ENCODE measurements around the gene RACK1. TPM values are rescaled to one million over a fixed set of nuclear protein-coding genes. Genes with fewer than 3 reads are reported as not detected.
"Not testable (repeated sequence)": the region's sequence is repeated elsewhere in the genome, so short reads cannot be mapped to it uniquely, and the experiment has no call there.

The RACK1 gene
- total RNA-seq, 1 donor from 2014 or later: 2,136 TPM

GRCh38 chr5:181217111-181217802 lies 26.4 kb downstream of the RACK1 start:
- DNase-seq (ENCODE audit: extremely low read depth, low read depth, low spot score): no peak

GRCh38 chr5:181215997-181216989 lies 27.4 kb downstream of the RACK1 start:
- DNase-seq (ENCODE audit: extremely low read depth, low read depth, low spot score): no peak

DNA sequence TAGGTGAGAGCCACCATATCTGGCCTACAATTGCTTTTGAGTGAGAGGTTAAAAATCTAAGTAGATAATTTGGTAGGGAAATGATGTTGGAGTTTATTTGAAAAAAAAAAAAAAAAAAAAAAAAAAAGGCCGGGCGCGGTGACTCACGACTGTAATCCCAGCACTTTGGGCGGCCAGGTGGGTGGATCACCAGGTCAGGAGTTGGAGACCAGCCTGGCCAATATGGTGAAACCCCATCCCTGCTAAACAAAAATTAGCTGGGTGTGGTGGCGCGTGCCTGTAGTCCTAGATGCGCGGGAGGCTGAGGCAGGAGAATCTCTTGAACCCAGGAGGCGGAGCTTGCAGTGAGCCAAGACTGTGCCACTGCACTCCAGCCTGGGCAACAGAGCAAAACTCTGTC lies 29.5 kb downstream of the RACK1 start:
- DNase-seq (ENCODE audit: extremely low read depth, low read depth, low spot score): not testable (repeated sequence)

GRCh38 chr5:181212934-181213333 lies 30.8 kb downstream of the RACK1 start:
- DNase-seq (ENCODE audit: extremely low read depth, low read depth, low spot score): no peak

- no peak for DNase-seq (ENCODE audit: extremely low read depth, low read depth, low spot score)
These were observed 31.6 kb downstream of the RACK1 start for GRCh38 chr5:181212080-181212479.

GRCh38 chr5:181211208-181211607 lies 32.5 kb downstream of the RACK1 start:
- no peak for DNase-seq (ENCODE audit: extremely low read depth, low read depth, low spot score)

- not testable (repeated sequence) for DNase-seq (ENCODE audit: extremely low read depth, low read depth, low spot score)
These were observed 33.0 kb downstream of the RACK1 start for GRCh38 chr5:181210698-181211097.

DNA sequence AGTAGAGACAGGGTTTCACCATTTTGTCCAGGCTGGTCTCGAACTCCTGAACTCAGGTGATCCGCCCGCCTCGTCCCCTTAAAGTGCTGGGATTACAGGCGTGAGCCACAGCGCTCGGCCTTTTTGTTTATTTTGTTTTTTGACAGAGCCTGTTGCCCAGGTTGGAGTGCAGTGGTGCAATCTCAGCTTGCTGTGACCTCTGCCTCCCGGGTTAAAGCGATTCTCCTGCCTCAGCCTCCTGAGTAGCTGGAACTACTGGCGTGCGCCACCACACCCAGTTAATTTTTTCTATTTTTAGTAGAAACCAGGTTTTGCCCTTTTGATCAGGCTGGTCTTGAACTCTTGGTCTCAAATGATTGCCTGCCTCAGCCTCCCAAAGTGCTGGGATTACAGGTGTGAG lies 33.6 kb downstream of the RACK1 start:
- not testable (repeated sequence) for DNase-seq (ENCODE audit: extremely low read depth, low read depth, low spot score)

- DNase-seq (ENCODE audit: extremely low read depth, low read depth, low spot score): not testable (repeated sequence)
These were observed 34.7 kb downstream of the RACK1 start for GRCh38 chr5:181209006-181209405.

GRCh38 chr5:181207960-181208253 lies 35.8 kb downstream of the RACK1 start:
- DNase-seq (ENCODE audit: extremely low read depth, low read depth, low spot score): no peak

DNA sequence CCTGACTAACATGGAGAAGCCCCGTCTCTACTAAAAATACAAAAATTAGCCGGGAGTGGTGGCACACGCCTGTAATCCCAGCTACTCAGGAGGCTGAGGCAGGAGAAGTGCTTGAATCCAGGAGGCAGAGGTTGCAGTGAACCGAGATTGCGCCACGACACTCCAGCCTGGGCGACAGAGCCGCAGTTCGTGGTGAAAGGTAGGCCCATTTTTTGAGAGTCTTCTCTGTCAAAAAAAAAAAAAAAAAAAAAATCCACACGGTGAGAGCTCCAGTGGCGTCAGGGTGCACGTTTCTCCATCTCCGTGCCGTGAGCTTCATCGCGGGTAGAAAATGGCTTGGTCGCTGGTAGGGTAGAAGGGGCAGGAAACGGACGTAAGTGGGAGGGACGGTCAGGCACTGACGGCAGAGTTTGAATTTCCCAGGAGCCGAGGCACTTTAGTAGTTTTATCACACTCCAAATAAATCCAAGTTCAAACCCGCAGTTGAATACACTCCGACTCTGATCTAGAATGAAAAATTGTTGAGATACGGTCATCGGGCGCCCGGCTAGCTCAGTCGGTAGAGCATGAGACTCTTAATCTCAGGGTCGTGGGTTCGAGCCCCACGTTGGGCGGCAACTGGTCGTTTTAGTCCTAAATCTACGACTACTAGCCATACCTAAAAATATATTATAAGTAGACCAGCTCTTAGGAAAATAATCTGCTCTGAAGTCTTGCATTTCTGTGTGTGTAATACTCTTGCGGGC lies 36.3 kb downstream of the RACK1 start:
- peak; percentile 86 for DNase-seq (ENCODE audit: extremely low read depth, low read depth, low spot score)

- no peak for DNase-seq (ENCODE audit: extremely low read depth, low read depth, low spot score)
These were observed 37.7 kb downstream of the RACK1 start for GRCh38 chr5:181205761-181206649.

DNA sequence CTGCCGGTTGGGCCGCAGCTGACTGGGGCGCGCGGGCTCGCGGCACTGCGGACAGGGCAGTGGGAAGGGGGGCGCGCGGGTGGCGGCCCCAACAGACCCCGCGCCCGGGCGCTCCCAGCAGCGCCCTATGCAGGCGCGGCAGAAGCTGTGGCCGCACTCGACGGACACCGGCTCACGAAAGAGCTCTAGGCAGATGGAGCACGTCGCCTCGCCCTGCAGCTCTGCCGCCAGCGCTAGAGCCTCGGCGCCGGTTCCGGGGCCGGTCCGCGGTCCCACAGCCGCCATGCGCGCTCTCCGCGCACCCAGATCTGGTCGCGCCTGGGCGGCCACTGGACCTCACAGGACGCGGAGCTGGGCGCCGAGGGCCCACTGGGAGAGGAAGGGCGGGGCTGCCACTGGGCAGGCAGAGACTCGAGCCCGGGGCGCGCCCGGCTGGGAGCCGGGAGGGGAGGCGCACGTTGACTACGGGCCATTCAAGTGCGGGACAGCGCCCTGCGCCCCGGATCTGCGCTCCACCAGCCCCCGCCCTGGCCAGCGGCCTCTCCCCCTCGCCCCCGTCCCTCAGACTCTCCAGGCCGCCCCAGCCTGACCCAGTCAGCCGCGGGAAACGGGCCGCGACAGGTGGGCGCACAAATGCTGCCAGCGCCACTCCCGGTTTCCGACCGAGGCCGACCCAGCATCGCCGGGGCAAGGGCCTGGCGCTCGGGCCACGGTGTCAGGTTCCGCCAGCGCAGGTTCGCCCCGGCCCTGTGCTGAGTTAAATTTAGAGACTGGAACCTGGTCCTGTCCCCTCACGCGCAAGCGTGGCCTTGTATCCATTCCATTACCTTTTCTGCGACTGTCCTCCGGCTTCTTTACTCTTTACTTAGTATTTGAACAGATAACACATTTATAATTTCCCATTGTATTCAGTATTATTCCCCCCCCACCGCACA lies 38.6 kb downstream of the RACK1 start, which contains the start of gene TRIM7:
Gene TRIM7, minus strand, starts transcription at position 371 of the 935 bp plus-strand sequence. Its CDS starts 86 bp downstream, at position 285.
- no peak for DNase-seq (ENCODE audit: extremely low read depth, low read depth, low spot score)

DNA sequence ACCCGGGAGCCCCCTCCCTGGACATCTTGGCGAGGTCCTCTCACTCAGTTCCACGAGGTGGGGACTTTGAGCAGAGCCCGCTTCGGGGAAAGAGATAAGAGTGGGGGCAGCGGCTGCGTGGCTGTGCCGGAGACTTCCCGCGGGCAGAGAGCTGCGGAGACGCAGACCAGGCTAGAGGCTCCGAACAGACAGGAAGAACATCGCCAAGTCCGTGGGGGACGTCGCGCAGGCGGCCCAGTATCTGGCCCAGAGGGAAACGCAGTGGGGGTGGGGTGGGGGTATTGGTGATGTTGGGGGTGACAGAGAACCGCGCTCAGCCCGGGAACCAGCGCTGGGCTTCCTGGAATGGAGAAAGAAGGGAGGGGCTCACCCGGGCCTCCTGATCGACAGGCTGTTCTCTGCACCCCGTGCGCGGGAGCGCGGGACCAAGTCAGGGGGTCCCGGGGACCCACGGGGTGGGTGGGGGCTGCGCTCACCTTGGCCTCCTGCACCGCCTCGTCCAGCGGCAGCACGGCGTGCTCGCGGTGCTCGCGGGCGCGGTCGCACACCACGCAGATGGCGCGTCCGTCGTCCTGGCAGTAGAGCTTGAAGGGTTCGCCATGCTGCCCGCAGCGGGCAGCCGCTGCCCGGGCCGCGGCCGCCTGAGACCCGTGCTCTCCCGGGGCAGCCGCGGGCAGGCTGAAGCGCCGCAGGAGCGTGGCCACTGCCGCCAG lies 39.4 kb downstream of the RACK1 start:
- no peak for DNase-seq (ENCODE audit: extremely low read depth, low read depth, low spot score)

DNA sequence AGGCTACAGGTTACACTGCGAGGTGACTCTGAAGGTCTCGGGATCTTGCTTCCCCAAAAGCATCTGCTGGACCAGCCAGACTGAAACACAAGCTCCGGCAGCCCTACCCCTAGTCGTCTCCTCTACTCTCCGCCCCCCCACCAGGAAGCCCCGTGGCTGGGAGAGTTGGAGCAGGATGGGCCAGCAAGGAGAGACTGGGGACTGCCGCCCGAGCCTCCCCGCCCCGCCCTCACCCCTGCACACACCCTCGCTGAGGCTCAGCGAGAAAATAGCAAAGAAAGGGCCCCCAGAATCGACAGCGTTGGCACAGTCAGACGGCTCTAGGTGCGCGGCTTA lies 40.0 kb downstream of the RACK1 start:
- DNase-seq (ENCODE audit: extremely low read depth, low read depth, low spot score): no peak

DNA sequence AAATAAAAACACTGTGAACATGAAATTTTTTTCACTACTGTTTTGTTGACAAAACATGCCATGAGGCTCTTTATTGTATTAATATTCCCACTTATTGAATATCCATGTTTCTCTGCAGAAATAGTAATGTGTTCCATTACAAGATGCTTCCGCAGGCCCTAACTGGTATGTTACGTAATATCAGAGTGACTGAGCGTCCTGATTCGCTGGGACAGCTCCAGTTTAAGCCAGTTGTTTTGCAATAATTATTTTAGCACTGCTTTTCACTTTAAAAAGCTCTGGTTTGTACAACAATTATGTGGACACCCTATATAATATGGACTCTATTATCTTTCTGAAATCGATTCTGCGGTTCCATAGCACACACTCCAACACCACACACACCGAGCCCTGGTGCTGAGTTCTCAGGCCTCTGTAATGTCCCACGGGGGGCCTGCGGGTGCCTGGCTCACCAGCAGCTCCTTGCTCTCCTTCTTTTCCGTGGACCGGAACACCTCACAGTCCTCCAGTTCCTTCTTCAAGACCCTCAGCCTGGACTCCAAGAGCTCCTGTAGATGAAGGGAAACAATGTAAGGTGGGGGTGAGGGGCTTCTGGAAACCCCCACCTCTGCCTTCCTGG lies 40.5 kb downstream of the RACK1 start:
- no peak for DNase-seq (ENCODE audit: extremely low read depth, low read depth, low spot score)

DNA sequence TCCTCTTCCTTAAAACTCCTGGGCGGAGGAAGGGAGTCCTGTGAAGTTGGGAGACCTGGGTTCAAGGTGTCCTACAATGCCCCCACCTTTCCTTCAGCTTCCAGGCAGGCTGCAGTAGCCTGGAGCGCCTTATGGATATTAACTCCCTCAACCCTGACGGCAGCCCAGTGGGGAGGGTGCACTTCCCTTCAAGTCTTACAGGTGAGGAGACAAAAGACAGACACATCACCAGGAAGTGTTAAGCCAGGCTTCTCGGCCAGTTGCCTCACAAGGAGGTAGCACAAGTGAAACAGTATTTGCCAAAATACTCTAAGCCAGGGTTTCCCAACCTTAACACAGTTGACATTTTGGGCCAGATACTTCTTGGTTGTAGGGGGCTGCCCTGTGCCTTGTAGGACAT lies 42.9 kb downstream of the RACK1 start:
- DNase-seq (ENCODE audit: extremely low read depth, low read depth, low spot score): no peak

Data from glomerular endothelial cell (primary cell).